Measurements from ENCODE around the gene ZNF317. TPM values are rescaled to one million over a fixed set of nuclear protein-coding genes. Genes with fewer than 3 reads are reported as not detected.

Gene ZNF317
- total RNA-seq, 1 donor from 2014 or later, result 40.3 TPM

DNA sequence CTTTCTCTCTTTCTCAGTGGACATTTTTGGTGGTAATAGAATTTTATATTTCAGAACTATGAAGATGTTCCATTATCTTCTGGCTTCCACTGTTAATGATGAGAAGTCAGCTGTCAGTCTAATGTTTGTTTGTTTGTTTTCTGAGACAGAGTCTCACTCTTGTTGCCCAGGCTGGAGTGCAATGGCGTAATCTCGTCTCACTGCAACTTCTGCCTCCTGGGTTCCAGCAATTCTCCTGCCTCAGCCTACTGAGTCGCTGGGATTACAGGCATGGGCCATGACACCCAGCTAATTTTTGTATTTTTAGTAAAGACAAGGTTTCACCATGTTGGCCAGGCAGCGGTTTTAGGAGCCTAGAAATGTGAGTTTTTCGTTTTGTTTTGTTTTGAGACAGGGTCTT lies 4.7 kb downstream of the ZNF317 start:
- TF ChIP-seq, protein P1, sequence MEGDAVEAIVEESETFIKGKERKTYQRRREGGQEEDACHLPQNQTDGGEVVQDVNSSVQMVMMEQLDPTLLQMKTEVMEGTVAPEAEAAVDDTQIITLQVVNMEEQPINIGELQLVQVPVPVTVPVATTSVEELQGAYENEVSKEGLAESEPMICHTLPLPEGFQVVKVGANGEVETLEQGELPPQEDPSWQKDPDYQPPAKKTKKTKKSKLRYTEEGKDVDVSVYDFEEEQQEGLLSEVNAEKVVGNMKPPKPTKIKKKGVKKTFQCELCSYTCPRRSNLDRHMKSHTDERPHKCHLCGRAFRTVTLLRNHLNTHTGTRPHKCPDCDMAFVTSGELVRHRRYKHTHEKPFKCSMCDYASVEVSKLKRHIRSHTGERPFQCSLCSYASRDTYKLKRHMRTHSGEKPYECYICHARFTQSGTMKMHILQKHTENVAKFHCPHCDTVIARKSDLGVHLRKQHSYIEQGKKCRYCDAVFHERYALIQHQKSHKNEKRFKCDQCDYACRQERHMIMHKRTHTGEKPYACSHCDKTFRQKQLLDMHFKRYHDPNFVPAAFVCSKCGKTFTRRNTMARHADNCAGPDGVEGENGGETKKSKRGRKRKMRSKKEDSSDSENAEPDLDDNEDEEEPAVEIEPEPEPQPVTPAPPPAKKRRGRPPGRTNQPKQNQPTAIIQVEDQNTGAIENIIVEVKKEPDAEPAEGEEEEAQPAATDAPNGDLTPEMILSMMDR (conservative IDR thresholded peaks at IDR 0.05), result no peak
- no peak for DNase-seq (ENCODE audit: extremely low spot score, unreplicated experiment)
- H3K4me3 Mint-ChIP-seq, result peak overlapping the region; percentile 57
- H3K36me3 Mint-ChIP-seq, result peaks cover 64% of the 10 kb centered on the region
- H3K27me3 Mint-ChIP-seq, result no peaks in the 10 kb centered on the region
- H3K27ac Mint-ChIP-seq, result no peak overlapping the region
- H3K9me3 Mint-ChIP-seq, result peaks cover 21% of the 10 kb centered on the region
- peaks cover 11% of the 10 kb centered on the region for H3K4me1 Mint-ChIP-seq (ENCODE audit: unreplicated experiment)

DNA sequence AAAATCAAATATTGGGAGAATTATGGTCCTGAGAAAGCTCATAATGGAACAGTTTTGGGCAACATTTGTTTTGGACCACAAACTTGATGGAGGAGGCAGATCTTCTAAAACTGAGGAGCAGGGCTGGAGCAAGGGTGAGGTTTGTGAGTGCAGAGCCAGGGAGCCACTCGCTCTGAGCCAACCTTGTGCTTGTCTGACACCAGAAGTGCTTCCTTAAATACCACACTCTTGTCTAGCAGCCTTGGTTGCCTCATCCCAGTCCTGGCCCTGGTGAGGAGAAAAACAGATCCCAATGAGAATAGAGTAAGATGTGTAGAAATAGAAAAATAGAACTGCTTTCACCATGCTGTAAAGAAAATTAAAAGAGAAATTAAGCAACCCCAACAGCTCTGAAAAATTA lies 6.7 kb downstream of the ZNF317 start:
- H3K4me3 Mint-ChIP-seq, result no peak overlapping the region
- TF ChIP-seq, protein P1 (conservative IDR thresholded peaks at IDR 0.05), result no peak
- no peaks in the 10 kb centered on the region for H3K4me1 Mint-ChIP-seq (ENCODE audit: unreplicated experiment)
- no peak for DNase-seq (ENCODE audit: extremely low spot score, unreplicated experiment)
- H3K9me3 Mint-ChIP-seq, result peaks cover 35% of the 10 kb centered on the region
- H3K36me3 Mint-ChIP-seq, result peaks cover 80% of the 10 kb centered on the region
- no peak overlapping the region for H3K27ac Mint-ChIP-seq
- no peaks in the 10 kb centered on the region for H3K27me3 Mint-ChIP-seq

DNA sequence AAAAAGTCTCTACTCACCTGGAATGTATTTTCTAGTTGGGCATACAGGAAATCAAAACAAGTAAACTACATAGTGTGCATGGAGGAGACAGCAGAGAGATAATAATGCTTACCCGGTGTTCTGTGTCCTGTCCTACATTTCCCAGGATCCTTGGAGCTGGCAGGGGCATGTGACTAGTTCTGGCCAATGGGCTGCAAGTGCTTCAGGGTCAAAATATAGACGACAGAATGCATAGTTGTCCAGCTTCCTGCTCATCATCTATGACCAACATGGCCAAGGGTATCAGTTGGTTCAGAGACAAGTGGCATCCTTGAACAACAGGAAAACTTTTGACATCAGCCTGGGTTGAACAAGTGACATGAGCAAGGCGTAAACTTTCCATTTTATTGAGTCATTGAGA lies 8.5 kb downstream of the ZNF317 start:
- Mint-ChIP-seq H3K36me3 (peaks cover 81% of the 10 kb centered on the region), H3K4me3 (no peak overlapping the region), H3K27me3 (no peaks in the 10 kb centered on the region), H3K9me3 (peaks cover 39% of the 10 kb centered on the region), H3K4me1 (ENCODE audit: unreplicated experiment) (no peaks in the 10 kb centered on the region), H3K27ac (no peak overlapping the region)
- no peak for DNase-seq (ENCODE audit: extremely low spot score, unreplicated experiment)
- TF ChIP-seq, protein P1 (conservative IDR thresholded peaks at IDR 0.05), result no peak

DNA sequence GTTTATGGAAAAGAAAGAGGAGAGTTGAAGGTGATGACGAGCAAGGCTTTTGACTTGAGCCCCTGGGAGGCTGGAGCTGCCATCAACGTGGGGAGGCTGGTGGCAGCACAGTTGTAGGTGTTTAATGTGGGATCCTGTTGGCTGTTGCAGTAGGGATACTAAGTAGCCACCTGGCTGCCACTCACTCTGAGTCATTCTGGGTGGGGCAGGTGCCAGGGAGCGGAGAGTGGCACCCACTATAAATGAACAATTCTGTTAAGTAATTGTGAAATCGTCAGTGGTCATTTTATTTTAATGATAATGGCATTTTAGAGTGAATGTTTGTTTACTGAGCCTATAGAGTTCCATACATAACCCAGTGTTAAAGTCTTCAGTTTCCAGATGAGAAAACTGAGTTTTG lies 9.8 kb downstream of the ZNF317 start:
- no peaks in the 10 kb centered on the region for H3K4me1 Mint-ChIP-seq (ENCODE audit: unreplicated experiment)
- H3K27me3 Mint-ChIP-seq, result no peaks in the 10 kb centered on the region
- TF ChIP-seq, protein P1 (conservative IDR thresholded peaks at IDR 0.05), result no peak
- peaks cover 81% of the 10 kb centered on the region for H3K36me3 Mint-ChIP-seq
- H3K9me3 Mint-ChIP-seq, result peaks cover 40% of the 10 kb centered on the region
- H3K4me3 Mint-ChIP-seq, result no peak overlapping the region
- no peak for DNase-seq (ENCODE audit: extremely low spot score, unreplicated experiment)
- H3K27ac Mint-ChIP-seq, result no peak overlapping the region

DNA sequence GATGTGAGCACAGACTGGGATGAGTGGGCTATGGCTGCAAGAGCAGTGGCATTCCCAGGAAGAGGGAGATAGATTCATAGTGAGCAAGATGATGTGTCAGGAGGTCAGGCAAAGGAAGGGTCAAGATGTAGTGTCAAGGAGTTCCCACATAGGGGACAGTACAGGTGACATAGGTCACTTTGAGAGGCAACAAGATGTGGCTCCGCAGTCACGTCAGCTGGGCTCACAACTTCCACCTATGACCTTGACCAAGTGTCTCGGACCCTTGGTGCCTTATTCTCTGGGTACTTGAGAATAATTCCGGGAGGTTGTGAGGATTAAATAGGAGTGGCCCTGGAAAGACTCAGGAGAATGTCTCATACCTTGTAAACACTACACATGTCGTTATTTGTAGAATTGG lies 10.5 kb downstream of the ZNF317 start:
- Mint-ChIP-seq H3K36me3 (peaks cover 82% of the 10 kb centered on the region), H3K4me1 (ENCODE audit: unreplicated experiment) (no peaks in the 10 kb centered on the region), H3K27me3 (no peaks in the 10 kb centered on the region), H3K27ac (no peak overlapping the region), H3K9me3 (peaks cover 36% of the 10 kb centered on the region), H3K4me3 (no peak overlapping the region)
- DNase-seq (ENCODE audit: extremely low spot score, unreplicated experiment), result no peak
- TF ChIP-seq, protein P1 (conservative IDR thresholded peaks at IDR 0.05), result no peak

DNA sequence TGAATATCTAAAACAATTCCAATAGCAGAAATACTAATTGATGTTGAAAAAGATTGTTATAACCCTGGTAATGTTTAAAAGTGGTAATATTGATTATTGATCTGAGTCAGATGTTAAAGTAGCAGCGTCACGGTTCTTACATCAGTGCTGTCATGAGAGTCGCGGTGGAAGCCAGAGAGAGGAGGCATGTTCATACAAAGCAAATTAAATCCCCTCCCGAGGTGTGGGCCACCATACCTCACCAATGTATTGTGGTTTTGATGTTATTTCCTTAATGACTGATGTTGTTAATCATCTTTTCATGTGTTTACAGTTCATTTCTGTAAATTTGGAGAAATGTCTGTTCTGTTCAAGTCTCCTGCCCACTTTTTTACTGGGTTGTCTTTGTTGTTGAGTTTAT lies 11.2 kb downstream of the ZNF317 start:
- no peaks in the 10 kb centered on the region for H3K27me3 Mint-ChIP-seq
- peaks cover 84% of the 10 kb centered on the region for H3K36me3 Mint-ChIP-seq
- H3K4me1 Mint-ChIP-seq (ENCODE audit: unreplicated experiment), result no peaks in the 10 kb centered on the region
- H3K9me3 Mint-ChIP-seq, result peaks cover 34% of the 10 kb centered on the region
- no peak for DNase-seq (ENCODE audit: extremely low spot score, unreplicated experiment)
- TF ChIP-seq, protein P1 (conservative IDR thresholded peaks at IDR 0.05), result no peak
- H3K27ac Mint-ChIP-seq, result no peak overlapping the region
- H3K4me3 Mint-ChIP-seq, result no peak overlapping the region

All from type B pancreatic cell (in vitro differentiated cells).